IMR-90 (cell line): ENCODE data around the gene PIK3C3. TPM values are rescaled to one million over a fixed set of nuclear protein-coding genes. Genes with fewer than 3 reads are reported as not detected.

Experiments used
- ATAC-seq: fragments of 200-7000 bp; cut with Tn5 transposase; 2 replicates; pipeline ENCODE4 v1.9.1; 2020; ENCODE audit warnings: low read depth, mild to moderate bottlenecking, moderate library complexity
- BruUV-seq: library from RNA; stranded (reverse); fragments of 400-500 nt; replicated peaks from 2 replicates; lab custom pipeline; 2021; lab: Mats Ljungman, UMichigan
- CTCF ChIA-PET: fragments of 300-600 bp; formaldehyde crosslinking; extraction: SDS; loops from one replicate; lab custom pipeline; 2021; ENCODE audit warnings: antibody characterized with exemption; lab: Yijun Ruan, JAX
- POLR2A ChIA-PET: fragments of 300-600 bp; sonication (Branson Sonifier 250); formaldehyde crosslinking; loops from one replicate; lab custom pipeline; 2022; ENCODE audit warnings: antibody characterized with exemption; ENCODE audit not compliant: unreplicated experiment; lab: Charles Lee
- DNase-seq: peaks from one replicate; pipeline ENCODE4 v3.0.0; 2013
- H2AFZ ChIP-seq: replicated peaks from 2 replicates; pipeline ENCODE3; 2013; ENCODE audit warnings: low read length, mild to moderate bottlenecking; ENCODE audit not compliant: poor library complexity
- H2AK5ac ChIP-seq: 2 replicates; pipeline ENCODE4 v1.6.1; 2013; ENCODE audit warnings: low read depth, low read length, inconsistent platforms
- H2AK9ac ChIP-seq: replicated peaks from 2 replicates; pipeline ENCODE3; 2013; ENCODE audit warnings: mild to moderate bottlenecking, low read depth, low read length, moderate library complexity; ENCODE audit not compliant: poor library complexity
- H2BK120ac ChIP-seq: 2 replicates; pipeline ENCODE4 v1.6.1; 2013; ENCODE audit warnings: low read depth, low read length, inconsistent platforms
- H2BK15ac ChIP-seq: 3 replicates; pipeline ENCODE4 v1.6.1; 2013; ENCODE audit warnings: low read depth, low read length, inconsistent platforms
- H2BK20ac ChIP-seq: 2 replicates; pipeline ENCODE4 v1.6.1; 2013; ENCODE audit warnings: low read depth, mild to moderate bottlenecking, inconsistent platforms, low read length, moderate library complexity
- H2BK5ac ChIP-seq: 2 replicates; pipeline ENCODE4 v1.6.1; 2013; ENCODE audit warnings: mild to moderate bottlenecking, low read depth, low read length, inconsistent platforms; ENCODE audit not compliant: poor library complexity, severe bottlenecking
- H3K14ac ChIP-seq: replicated peaks from 2 replicates; pipeline ENCODE4 v1.6.1; 2013; ENCODE audit warnings: low read depth, low read length, inconsistent platforms
- H3K18ac ChIP-seq: 2 replicates; pipeline ENCODE4 v1.6.1; 2013; ENCODE audit warnings: low read depth, low read length, control low read depth
- H3K23ac ChIP-seq: 2 replicates; pipeline ENCODE4 v1.6.1; 2013; ENCODE audit warnings: low read depth, low read length, inconsistent platforms
- H3K27ac ChIP-seq: 2 replicates; pipeline ENCODE4 v1.5.1; 2013; ENCODE audit warnings: mild to moderate bottlenecking, control low read depth, low read length; ENCODE audit not compliant: insufficient read depth
- H3K27me3 ChIP-seq: 2 replicates; pipeline ENCODE4 v1.6.1; 2013; ENCODE audit warnings: low read length; ENCODE audit not compliant: control insufficient read depth, insufficient read depth
- H3K36me3 ChIP-seq: 2 replicates; pipeline ENCODE4 v1.6.1; 2013; ENCODE audit warnings: low read length, mixed read lengths; ENCODE audit not compliant: control insufficient read depth, insufficient read depth
- H3K4ac ChIP-seq: 2 replicates; pipeline ENCODE4 v1.6.1; 2013; ENCODE audit warnings: low read depth, low read length, inconsistent platforms
- H3K4me1 ChIP-seq: 2 replicates; pipeline ENCODE4 v1.6.1; 2013; ENCODE audit warnings: low read length, mixed read lengths; ENCODE audit not compliant: control insufficient read depth, insufficient read depth
- H3K4me2 ChIP-seq: 2 replicates; pipeline ENCODE4 v1.6.1; 2013; ENCODE audit warnings: low read depth, mild to moderate bottlenecking, control low read depth, low read length, moderate library complexity
- H3K4me3 ChIP-seq: 2 replicates; pipeline ENCODE4 v1.5.1; 2013; ENCODE audit warnings: low read depth, mild to moderate bottlenecking, control low read depth, low read length, moderate library complexity; ENCODE audit not compliant: insufficient read depth
- H3K56ac ChIP-seq: 2 replicates; pipeline ENCODE4 v1.6.1; 2013; ENCODE audit warnings: low read length, inconsistent platforms; ENCODE audit not compliant: insufficient read depth; ENCODE audit errors: extremely low read depth
- H3K79me1 ChIP-seq, 2 experiments: 2 replicates each; pipeline ENCODE4 v1.6.1; 2013; ENCODE audit warnings: low read length in 2 of 2, inconsistent platforms in 1 of 2, low read depth in 1 of 2
- H3K9ac ChIP-seq: 2 replicates; pipeline ENCODE4 v1.6.1; 2013; ENCODE audit warnings: low read depth, low read length, control low read depth
- H3K9me1 ChIP-seq: 2 replicates; pipeline ENCODE4 v1.6.1; 2013; ENCODE audit warnings: low read length, inconsistent platforms; ENCODE audit not compliant: insufficient read depth
- H3K9me3 ChIP-seq: 2 replicates; pipeline ENCODE4 v1.6.1; 2013; ENCODE audit warnings: low read length; ENCODE audit not compliant: control insufficient read depth, insufficient read depth
- H4K20me1 ChIP-seq: 2 replicates; pipeline ENCODE4 v1.6.1; 2013; ENCODE audit warnings: low read length, inconsistent platforms; ENCODE audit not compliant: insufficient read depth
- H4K5ac ChIP-seq: 2 replicates; pipeline ENCODE4 v1.6.1; 2013; ENCODE audit warnings: mild to moderate bottlenecking, low read depth, low read length, control low read depth
- H4K8ac ChIP-seq, 2 experiments: 2 replicates each; pipeline ENCODE4 v1.6.1; 2013; ENCODE audit warnings: low read depth in 2 of 2, low read length in 2 of 2, control low read depth in 1 of 2, inconsistent platforms in 1 of 2
- H4K91ac ChIP-seq: 2 replicates; pipeline ENCODE4 v1.6.1; 2013; ENCODE audit warnings: low read depth, low read length, inconsistent platforms; ENCODE audit not compliant: insufficient read depth
- ELK1 ChIP-seq: fragments of 150-350 bp; IDR thresholded peaks from 2 replicates; pipeline ENCODE4 v1.6.1; 2016; ENCODE audit warnings: low read depth, mild to moderate bottlenecking, low read length, moderate library complexity, borderline replicate concordance
- MXI1 ChIP-seq: IDR thresholded peaks from 2 replicates; pipeline ENCODE4 v1.6.1; 2012; ENCODE audit warnings: low read depth, mild to moderate bottlenecking, low read length, moderate library complexity, borderline replicate concordance
- NFE2L2 ChIP-seq: fragments of 150-350 bp; IDR thresholded peaks from 2 replicates; pipeline ENCODE4 v1.6.1; 2016; ENCODE audit warnings: low read depth, mild to moderate bottlenecking, low read length
- POLR2A ChIP-seq: IDR thresholded peaks from 2 replicates; pipeline ENCODE4 v1.6.1; 2012; ENCODE audit warnings: mild to moderate bottlenecking, low read depth, low read length
- RAD21 ChIP-seq: IDR thresholded peaks from 2 replicates; pipeline ENCODE4 v1.6.1; 2012; ENCODE audit warnings: low read length, improper control_type of control experiment
- RCOR1 ChIP-seq: IDR thresholded peaks from 2 replicates; pipeline ENCODE4 v1.6.1; 2012; ENCODE audit warnings: mild to moderate bottlenecking, low read length, improper control_type of control experiment; ENCODE audit not compliant: insufficient replicate concordance
- USF2 ChIP-seq: fragments of 150-350 bp; IDR thresholded peaks from 2 replicates; pipeline ENCODE4 v1.6.1; 2017; ENCODE audit warnings: mild to moderate bottlenecking, antibody characterized with exemption, low read length, low read depth
- WGBS, 2 experiments: methylation state at CpG; one replicate each; pipeline versions ENCODE4 v1.1.5 to v1.1.7; 2013; ENCODE audit warnings: missing lambda C conversion rate in 2 of 2; ENCODE audit not compliant: insufficient read length in 1 of 2; ENCODE audit errors: extremely low coverage in 2 of 2; 5-methylcytosine and 5-hydroxymethylcytosine counted together
- dilution Hi-C: fragments of 300-500 bp; cut with HindIII; formaldehyde crosslinking; loops from one replicate; pipeline ENCODE4 v1.14.3; 2018; ENCODE audit warnings: low sequenced_read_pairs; ENCODE audit not compliant: unreplicated experiment
- in situ Hi-C: fragments of 300-500 bp; cut with MboI; formaldehyde crosslinking; loops from 3 replicates; pipeline ENCODE4 v1.14.3; 2019; ENCODE audit warnings: low sequenced_read_pairs, inconsistent platforms, mixed read lengths
- intact Hi-C: fragments of 100-400 bp; cut with micrococcal nuclease; formaldehyde crosslinking; loops from 2 replicates; pipeline ENCODE4 v1.10.0; 2022
- polyA plus RNA-seq, 3 experiments: library from polyadenylated mRNA; depleted of rRNA; stranded (reverse); fragments of >200 nt; gene quantifications; 2 replicates each; pipeline ENCODE4 v1.2.3, GENCODE V29; 2012; ENCODE audit warnings: low replicate concordance in 1 of 3
- total RNA-seq: library from RNA; depleted of rRNA; stranded (reverse); fragments of >200 nt; gene quantifications from 2 replicates; pipeline ENCODE4 v1.2.3, GENCODE V29; 2012

The PIK3C3 gene
- total and polyA plus RNA-seq, 2 of the 4 experiments (the other 2 are of a cell fraction) = 41.2 to 57.2 TPM

GRCh38 chr18:42067518-42067917 is 112.5 kb downstream of the PIK3C3 start:
- dilution Hi-C loops = no loop called here
- no CpG with 5 or more reads among the region's 4 CpGs for WGBS, 2 experiments
- Histone ChIP-seq H3K4me2 (no peak overlapping the region), H4K8ac (no peak overlapping the region), H3K18ac (no peak overlapping the region), H3K23ac (no peak overlapping the region), H4K91ac (no peak overlapping the region), H4K5ac (no peak overlapping the region), H3K79me1 (no peaks in the 10 kb centered on the region; a peak in 1 of 4 replicates), H3K4ac (no peak overlapping the region), H2BK120ac (no peak overlapping the region), H3K27me3 (no peaks in the 10 kb centered on the region), H2BK5ac (no peak overlapping the region), H3K9me1 (no peaks in the 10 kb centered on the region), H4K20me1 (no peaks in the 10 kb centered on the region), H2AK9ac (no peak overlapping the region), H3K14ac (no peak overlapping the region), H3K27ac (no peak overlapping the region), H3K36me3 (peaks cover 5% of the 10 kb centered on the region), H3K56ac (no peak overlapping the region), H2BK20ac (no peak overlapping the region), H3K9ac (no peak overlapping the region), H2AFZ (no peak overlapping the region), H3K4me3 (no peak overlapping the region), H2BK15ac (no peak overlapping the region), H3K9me3 (no peaks in the 10 kb centered on the region), H2AK5ac (no peak overlapping the region), H3K4me1 (no peaks in the 10 kb centered on the region)
- ChIA-PET POLR2A (no interaction called here), CTCF (interaction anchor here (0.9 kb wide), 1 partner anchor 15 kb away, joined by 3 read pairs; no protein-coding TSS in a partner anchor)
- ATAC-seq = no peak
- no peak for DNase-seq
- no peak for TF ChIP-seq NFE2L2
- TF ChIP-seq USF2 = no peak
- TF ChIP-seq ELK1 = no peak
- no peak for TF ChIP-seq POLR2A
- TF ChIP-seq RCOR1 = no peak
- no peak for TF ChIP-seq MXI1
- no peak for TF ChIP-seq RAD21
- in situ Hi-C loops = no loop called here
- no TSS peak for BruUV-seq
- intact Hi-C loops = no loop called here
